Testis (tissue), 5 donors: ENCODE results near the gene ABCF3. TPM values are rescaled to one million over a fixed set of nuclear protein-coding genes. Genes with fewer than 3 reads are reported as not detected.
A peak's percentile ranks its signal among the peaks of the same experiment; 100 is the strongest.

Source experiments
- DNase-seq: peaks from one replicate; pipeline ENCODE4 v3.0.0-alpha.2; 2019
- H3K27ac ChIP-seq, 2 donors: fragments of 200-600 bp; sonication (generic); one replicate each; pipeline ENCODE4 v1.5.1; 2019
- H3K27me3 ChIP-seq: fragments of 200-600 bp; sonication (generic); one replicate; pipeline ENCODE4 v1.5.1; 2019
- H3K36me3 ChIP-seq: fragments of 200-600 bp; sonication (generic); one replicate; pipeline ENCODE4 v1.5.1; 2017; ENCODE audit warnings: low read depth; ENCODE audit errors: missing control alignments
- H3K4me1 ChIP-seq: fragments of 200-600 bp; sonication (generic); one replicate; pipeline ENCODE4 v1.5.1; 2019
- H3K4me3 ChIP-seq, 2 donors: fragments of 200-600 bp; sonication (generic); one replicate each; pipeline ENCODE4 v1.5.1; 2017 to 2019
- H3K9me3 ChIP-seq: fragments of 200-600 bp; sonication (generic); one replicate; pipeline ENCODE4 v1.5.1; 2017
- CTCF ChIP-seq, 3 experiments: fragments of 450-650 bp in 2 of 3; fragments of 200-600 bp in 1 of 3; sonication (generic) in 1 of 3; IDR thresholded peaks; one replicate each; pipeline ENCODE4 v1.5.1; 2016 to 2019; ENCODE audit warnings: antibody characterized with exemption in 3 of 3, mild to moderate bottlenecking in 2 of 3, moderate library complexity in 1 of 3
- POLR2A ChIP-seq: fragments of 450-650 bp; IDR thresholded peaks from one replicate; pipeline ENCODE4 v1.6.1; 2017; ENCODE audit warnings: antibody characterized with exemption, mild to moderate bottlenecking, moderate library complexity
- WGBS, 2 donors: methylation state at CpG; one replicate each; pipeline ENCODE4 v1.1.5; 2018; 5-methylcytosine and 5-hydroxymethylcytosine counted together
- intact Hi-C: fragments of 100-400 bp; cut with DNase I; formaldehyde crosslinking; loops from one replicate; pipeline ENCODE4 v1.15.1; 2023; ENCODE audit warnings: low total_unique reads
- long read RNA-seq, 2 donors: transcript quantifications; one replicate each; lab custom pipeline, GENCODE V29; 2026
- polyA plus RNA-seq: library from polyadenylated mRNA; stranded (reverse); fragments of 350-450 nt; fragmentation: Illumina TruSeq; extraction: RNeasy Lipid Tissue Mini Kit (QIAGEN cat#74804); gene quantifications from one replicate; pipeline ENCODE4 v1.2.3, GENCODE V29; 2014; ENCODE audit warnings: low read depth, low replicate concordance; ENCODE audit not compliant: insufficient read depth
- total RNA-seq, 2 donors: library from RNA; depleted of rRNA; stranded (reverse); fragments of >200 nt; gene quantifications; one replicate each; pipeline ENCODE4 v1.2.3, GENCODE V29; 2016

ABCF3 gene
- total RNA-seq: 100 to 1,000 TPM; 111 to 115 TPM
- polyA plus RNA-seq: 69.3 TPM
- long read RNA-seq, donor 1, transcript ABCF3-203 (21 exons, 2,624 nt): major isoform, 7 of 27 reads
- long read RNA-seq, donor 1, partial matches to known transcripts: 17 of 27 reads
- long read RNA-seq, donor 1, other reads (novel, unspliced or antisense): 0 of 27 reads
- long read RNA-seq, donor 2, transcript ABCF3-203 (21 exons, 2,624 nt): major isoform, 5 of 7 reads
- long read RNA-seq, donor 2, partial matches to known transcripts: 0 of 7 reads
- long read RNA-seq, donor 2, other reads (novel, unspliced or antisense): 0 of 7 reads

- peaks cover under 1% of the 10 kb centered on the region for H3K36me3 ChIP-seq
- peak within 1 kb of the TSS; percentile 95 to 97 for H3K4me3 ChIP-seq
- DNase-seq: no peak
- H3K27ac ChIP-seq: peak within 1 kb of the TSS; percentile 79 to 89
- TF ChIP-seq POLR2A (no peak), CTCF (IDR thresholded peaks at IDR 0.05) (no peak)
- 0% methylated on average over 15 to 44 of the region's 45 CpGs for WGBS, 2 donors
- peaks cover 21% of the 10 kb centered on the region for H3K4me1 ChIP-seq
- no peaks in the 10 kb centered on the region for H3K27me3 ChIP-seq
- intact Hi-C loops: no loop called here
- no peaks in the 10 kb centered on the region for H3K9me3 ChIP-seq
Measured at GRCh38 chr3:184186184-184186901, at the start of gene ABCF3. TSS of gene ABCF3 (plus strand) at chr3:184186199. CDS start at chr3:184186208, 9 bp downstream.

GRCh38 chr3:184140436-184140835, 45.6 kb upstream of the ABCF3 start:
- Histone ChIP-seq H3K27ac (no peak overlapping the region), H3K9me3 (no peaks in the 10 kb centered on the region), H3K27me3 (no peaks in the 10 kb centered on the region), H3K36me3 (no peaks in the 10 kb centered on the region), H3K4me1 (peaks cover 12% of the 10 kb centered on the region), H3K4me3 (no peak overlapping the region)
- TF ChIP-seq CTCF (IDR thresholded peaks at IDR 0.05): no peak
- 89 to 95% methylated on average over 8 to 10 of the region's 10 CpGs for WGBS, 2 donors
- DNase-seq: no peak
- intact Hi-C loops: loop anchor here (10.0 kb wide), 1 partner anchor 94 kb away; no protein-coding TSS in a partner anchor

- Histone ChIP-seq H3K36me3 (no peaks in the 10 kb centered on the region), H3K27me3 (no peaks in the 10 kb centered on the region), H3K9me3 (no peaks in the 10 kb centered on the region), H3K27ac (no peak overlapping the region), H3K4me1 (peaks cover 2% of the 10 kb centered on the region), H3K4me3 (no peak overlapping the region)
- TF ChIP-seq CTCF (IDR thresholded peaks at IDR 0.05): no peak
- no peak for TF ChIP-seq POLR2A
- 93 to 94% methylated on average over 7 of the region's 7 CpGs for WGBS, 2 donors
- no peak for DNase-seq
- intact Hi-C loops: loop anchor here (10.0 kb wide), 1 partner anchor 93 kb away; no protein-coding TSS in a partner anchor
Measured at GRCh38 chr3:184142199-184142598, 43.8 kb upstream of the ABCF3 start.

- Histone ChIP-seq H3K4me3 (no peak overlapping the region), H3K27ac (no peak overlapping the region), H3K36me3 (no peaks in the 10 kb centered on the region), H3K9me3 (no peaks in the 10 kb centered on the region), H3K27me3 (no peaks in the 10 kb centered on the region), H3K4me1 (no peaks in the 10 kb centered on the region)
- TF ChIP-seq CTCF (IDR thresholded peaks at IDR 0.05): no peak
- no peak for TF ChIP-seq POLR2A
- intact Hi-C loops: loop anchor here (10.0 kb wide), 1 partner anchor 91 kb away; no protein-coding TSS in a partner anchor
- 92 to 97% methylated on average over 3 of the region's 3 CpGs for WGBS, 2 donors
- DNase-seq: no peak
Measured at GRCh38 chr3:184143327-184143726, 42.7 kb upstream of the ABCF3 start.
